GM23248 (cell line): ENCODE data around the gene TPRG1. TPM values are rescaled to one million over a fixed set of nuclear protein-coding genes. Genes with fewer than 3 reads are reported as not detected.

ENCODE experiments used
- DNase-seq: peaks from one replicate; pipeline ENCODE4 v3.0.0-alpha.2; 2015
- H2AFZ ChIP-seq: fragments of 200-600 bp; sonication (generic); 2 replicates; pipeline ENCODE4 v1.6.1; 2016; ENCODE audit warnings: antibody characterized with exemption
- H3F3A ChIP-seq: fragments of 200-600 bp; sonication (generic); 2 replicates; pipeline ENCODE4 v1.6.1; 2016; ENCODE audit warnings: mild to moderate bottlenecking, antibody characterized with exemption, mixed run types; ENCODE audit not compliant: insufficient read depth
- H3K27ac ChIP-seq: fragments of 200-600 bp; sonication (generic); 2 replicates; pipeline ENCODE4 v1.5.1; 2016; ENCODE audit warnings: mild to moderate bottlenecking
- H3K27me3 ChIP-seq: fragments of 200-600 bp; sonication (generic); replicated peaks from 2 replicates; pipeline ENCODE4 v1.6.1; 2016; ENCODE audit warnings: mild to moderate bottlenecking; ENCODE audit not compliant: insufficient read depth
- H3K36me3 ChIP-seq: fragments of 200-600 bp; sonication (generic); 2 replicates; pipeline ENCODE4 v1.6.1; 2016; ENCODE audit warnings: low read depth, mild to moderate bottlenecking
- H3K4me1 ChIP-seq: fragments of 200-600 bp; sonication (generic); 2 replicates; pipeline ENCODE4 v1.6.1; 2016; ENCODE audit warnings: mild to moderate bottlenecking; ENCODE audit not compliant: insufficient read depth
- H3K4me2 ChIP-seq: fragments of 200-600 bp; sonication (generic); one replicate; pipeline ENCODE4 v1.6.1; 2016; ENCODE audit warnings: mild to moderate bottlenecking; ENCODE audit not compliant: unreplicated experiment
- H3K4me3 ChIP-seq: fragments of 200-600 bp; sonication (generic); 2 replicates; pipeline ENCODE4 v1.5.1; 2016; ENCODE audit warnings: mild to moderate bottlenecking
- H3K79me2 ChIP-seq: fragments of 200-600 bp; sonication (generic); 2 replicates; pipeline ENCODE4 v1.6.1; 2016; ENCODE audit warnings: mild to moderate bottlenecking; ENCODE audit not compliant: insufficient read depth
- H3K9ac ChIP-seq: fragments of 200-600 bp; sonication (generic); 2 replicates; pipeline ENCODE4 v1.6.1; 2016; ENCODE audit warnings: mild to moderate bottlenecking
- H3K9me2 ChIP-seq: fragments of 200-600 bp; sonication (generic); 2 replicates; pipeline ENCODE4 v1.6.1; 2016; ENCODE audit warnings: mixed run types, mild to moderate bottlenecking, moderate library complexity; ENCODE audit not compliant: insufficient read depth
- H3K9me3 ChIP-seq: fragments of 200-600 bp; sonication (generic); one replicate; pipeline ENCODE4 v1.6.1; 2017; ENCODE audit warnings: low read depth
- H4K20me1 ChIP-seq: fragments of 200-600 bp; sonication (generic); 2 replicates; pipeline ENCODE4 v1.6.0; 2016; ENCODE audit not compliant: insufficient read depth
- EZH2 ChIP-seq: fragments of 200-600 bp; sonication (generic); IDR thresholded peaks from 2 replicates; pipeline ENCODE4 v1.6.1; 2018; ENCODE audit warnings: antibody characterized with exemption, mild to moderate bottlenecking; ENCODE audit not compliant: insufficient read depth, poor library complexity, severe bottlenecking
- EZH2phosphoT487 ChIP-seq: fragments of 200-600 bp; sonication (generic); IDR thresholded peaks from 2 replicates; pipeline ENCODE4 v1.6.1; 2018; ENCODE audit warnings: antibody characterized with exemption, moderate library complexity, mild to moderate bottlenecking, low read depth; ENCODE audit not compliant: insufficient read depth
- WGBS, 2 experiments: methylation state at CpG; one replicate each; pipeline ENCODE4 v1.1.6; 2015 to 2017; ENCODE audit warnings: low lambda C conversion rate in 2 of 2, low coverage in 1 of 2; ENCODE audit errors: missing lambda C conversion rate in 2 of 2; 5-methylcytosine and 5-hydroxymethylcytosine counted together
- in situ Hi-C: fragments of 300-500 bp; cut with MboI; formaldehyde crosslinking; loops from 2 replicates; pipeline ENCODE4 v1.15.0; 2020
- polyA plus RNA-seq: library from polyadenylated mRNA; unstranded; fragments of >200 nt; fragmentation: Nextera tagmentation; extraction: Ambion mirVana; gene quantifications from 2 replicates; pipeline ENCODE4 v1.2.1, GENCODE V29; 2016
- total RNA-seq: library from RNA; depleted of rRNA; stranded (reverse); fragments of >200 nt; shearing (Covaris generic); gene quantifications from 2 replicates; pipeline ENCODE4 v1.2.3, GENCODE V29; 2014

TPRG1 gene
- total and polyA plus RNA-seq, 2 experiments from 2014 or later = not detected

DNA sequence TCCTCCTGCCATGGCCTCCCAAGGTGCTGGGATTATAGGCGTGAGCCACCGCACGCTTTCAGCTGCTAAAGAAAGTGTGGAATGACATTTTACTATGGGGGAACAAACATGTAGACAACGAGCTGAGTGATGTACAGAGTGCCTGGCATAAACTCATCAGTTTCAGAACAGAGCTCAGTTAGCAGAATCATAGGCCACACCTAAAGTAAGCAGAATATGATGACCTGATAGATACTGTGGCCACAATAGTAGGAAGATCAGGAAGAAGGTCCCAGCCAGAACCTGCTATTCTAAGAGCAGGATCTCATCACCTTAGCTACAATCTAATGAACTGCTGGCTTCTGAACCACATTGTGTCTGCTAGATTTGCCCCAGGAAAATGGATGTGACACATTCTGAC is 158.3 kb downstream of the TPRG1 start:
- 94 to 96% methylated on average over 4 of the region's 4 CpGs for WGBS, 2 experiments
- no peaks in the 10 kb centered on the region for H3K9me3 ChIP-seq

DNA sequence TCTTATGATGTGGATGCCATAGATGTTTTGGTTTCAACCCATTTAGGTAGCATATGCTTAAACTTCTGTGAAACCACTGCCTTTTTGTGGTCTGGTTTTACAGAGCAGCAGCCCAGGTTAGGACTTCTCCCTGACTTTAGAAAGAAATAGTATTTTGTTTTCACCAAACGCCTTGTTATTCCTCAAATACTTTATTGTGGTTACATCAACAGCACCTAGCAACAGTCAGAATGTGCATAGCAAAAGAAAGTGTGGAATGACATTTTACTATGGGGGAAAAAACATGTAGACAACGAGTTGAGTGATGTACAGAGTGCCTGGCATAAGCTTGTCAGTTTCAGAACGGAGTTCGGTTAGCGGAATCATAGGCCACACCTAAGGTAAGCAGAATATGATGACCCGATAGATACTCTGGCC is 159.2 kb downstream of the TPRG1 start:
- Histone ChIP-seq H3K9me2 (no peaks in the 10 kb centered on the region; the same call in 1 of the 2 replicates), H4K20me1 (no peaks in the 10 kb centered on the region), H3K4me1 (no peaks in the 10 kb centered on the region), H3K36me3 (no peaks in the 10 kb centered on the region), H3K9me3 (no peaks in the 10 kb centered on the region), H2AFZ (no peak overlapping the region), H3K27ac (no peak overlapping the region), H3K4me3 (no peak overlapping the region), H3F3A (no peaks in the 10 kb centered on the region), H3K9ac (no peak overlapping the region), H3K27me3 (no peaks in the 10 kb centered on the region), H3K4me2 (no peak overlapping the region), H3K79me2 (no peaks in the 10 kb centered on the region)
- no peak for TF ChIP-seq EZH2phosphoT487
- TF ChIP-seq EZH2 = no peak
- WGBS, 2 experiments = 72 to 78% methylated on average over 6 of the region's 6 CpGs
- in situ Hi-C loops = no loop called here
- no peak for DNase-seq

More for the DNA sequence above, 158.3 kb downstream of the TPRG1 start:
- Histone ChIP-seq H3K9ac (no peak overlapping the region), H3K27me3 (no peaks in the 10 kb centered on the region), H3K36me3 (no peaks in the 10 kb centered on the region), H3K27ac (no peak overlapping the region), H3F3A (peaks cover 9% of the 10 kb centered on the region), H2AFZ (no peak overlapping the region), H3K4me1 (peaks cover 4% of the 10 kb centered on the region), H3K4me2 (no peak overlapping the region), H3K79me2 (no peaks in the 10 kb centered on the region), H3K4me3 (no peak overlapping the region), H4K20me1 (no peaks in the 10 kb centered on the region), H3K9me2 (no peaks in the 10 kb centered on the region)
- in situ Hi-C loops = no loop called here
- no peak for DNase-seq
- TF ChIP-seq EZH2 (no peak), EZH2phosphoT487 (no peak)

DNA sequence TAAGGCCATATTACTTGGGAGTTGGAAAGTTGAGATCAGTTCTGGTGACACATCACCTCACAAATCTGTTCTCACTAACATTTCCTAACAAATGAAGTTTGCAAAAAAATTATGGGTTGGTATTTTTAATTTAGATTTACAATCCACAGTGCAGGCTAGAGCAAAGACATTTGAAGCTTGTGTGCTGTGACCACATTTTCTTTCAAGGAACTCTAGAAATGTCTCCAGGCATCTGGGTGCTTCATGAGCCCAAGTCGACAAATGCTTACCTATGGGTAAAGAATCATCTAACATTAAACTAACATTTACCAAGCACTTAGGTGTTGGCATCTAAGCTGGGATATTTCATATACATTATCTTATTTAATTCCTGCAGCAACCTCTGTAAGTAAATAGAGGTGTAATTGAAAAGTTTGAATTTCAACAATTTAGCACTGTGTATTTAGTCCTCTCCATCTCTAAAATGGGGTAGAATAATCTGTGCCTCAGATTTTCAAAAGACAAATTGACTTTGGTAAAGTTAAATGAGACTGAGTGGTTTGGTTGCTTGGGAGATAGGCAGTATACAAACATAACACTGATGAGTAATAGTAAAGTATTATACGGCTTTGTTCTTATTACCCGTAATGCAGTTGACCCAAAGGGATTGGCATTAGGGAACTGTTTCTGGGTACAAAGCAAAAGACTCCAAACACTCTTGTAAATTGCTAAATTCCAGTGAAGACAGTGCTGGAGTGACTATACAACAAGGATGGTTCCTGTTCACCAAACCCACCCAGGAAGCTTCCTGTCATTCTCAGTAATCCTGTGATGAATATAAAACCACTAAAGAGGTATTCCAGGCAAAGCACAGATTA is 162.5 kb downstream of the TPRG1 start:
- H3K9ac ChIP-seq = no peak overlapping the region
- no peak overlapping the region for H3K4me2 ChIP-seq

DNA sequence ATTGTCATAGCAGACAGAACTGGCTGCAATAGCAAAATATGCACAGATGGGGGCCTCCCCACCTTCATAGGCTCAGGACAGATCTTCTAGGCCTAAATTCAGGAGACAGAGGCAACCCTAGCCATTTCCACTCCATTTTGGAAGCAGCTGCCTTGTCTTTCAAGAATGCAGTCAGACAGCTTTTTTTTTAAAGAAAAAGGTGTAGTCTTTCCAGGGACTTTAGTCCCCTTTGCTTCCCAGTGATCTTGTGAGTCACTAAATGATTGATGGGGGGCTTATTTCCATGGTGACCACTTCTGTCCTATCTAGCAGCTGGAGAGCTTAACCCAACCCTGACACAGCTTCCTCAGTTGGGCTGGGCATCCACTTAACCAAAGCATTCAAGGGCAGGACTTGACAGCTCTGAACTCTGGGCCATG is 165.9 kb downstream of the TPRG1 start:
- H2AFZ ChIP-seq = no peak overlapping the region
- DNase-seq = no peak
- in situ Hi-C loops = no loop called here
- no peak overlapping the region for H3K27ac ChIP-seq
- H3K79me2 ChIP-seq = no peaks in the 10 kb centered on the region
- no peaks in the 10 kb centered on the region for H3K9me3 ChIP-seq
- H3F3A ChIP-seq = no peaks in the 10 kb centered on the region
- no peaks in the 10 kb centered on the region for H3K4me1 ChIP-seq
- H3K4me3 ChIP-seq = no peak overlapping the region
- H3K4me2 ChIP-seq = no peak overlapping the region
- H3K27me3 ChIP-seq = no peaks in the 10 kb centered on the region
- no peaks in the 10 kb centered on the region for H3K36me3 ChIP-seq
- no peaks in the 10 kb centered on the region; the same call in 1 of the 2 replicates for H3K9me2 ChIP-seq
- no peak for TF ChIP-seq EZH2
- TF ChIP-seq EZH2phosphoT487 = no peak
- H4K20me1 ChIP-seq = no peaks in the 10 kb centered on the region
- H3K9ac ChIP-seq = no peak overlapping the region

More for the DNA sequence above, 162.5 kb downstream of the TPRG1 start:
- H3K4me1 ChIP-seq = no peaks in the 10 kb centered on the region
- H3K27me3 ChIP-seq = no peaks in the 10 kb centered on the region
- H3K4me3 ChIP-seq = no peak overlapping the region
- H3K9me2 ChIP-seq = no peaks in the 10 kb centered on the region; the same call in 1 of the 2 replicates
- TF ChIP-seq EZH2phosphoT487 (no peak), EZH2 (no peak)
- no peak overlapping the region for H3K27ac ChIP-seq
- no peaks in the 10 kb centered on the region for H3K36me3 ChIP-seq
- H3F3A ChIP-seq = no peaks in the 10 kb centered on the region
- no peaks in the 10 kb centered on the region for H3K79me2 ChIP-seq
- WGBS, 2 experiments = 46 to 47% methylated on average over 3 of the region's 3 CpGs
- peak; percentile 74 for DNase-seq
- in situ Hi-C loops = no loop called here
- H4K20me1 ChIP-seq = no peaks in the 10 kb centered on the region
- no peak overlapping the region for H2AFZ ChIP-seq
- H3K9me3 ChIP-seq = no peaks in the 10 kb centered on the region
